ENCODE results near the gene SLC25A24. TPM values are rescaled to one million over a fixed set of nuclear protein-coding genes. Genes with fewer than 3 reads are reported as not detected.

Gene SLC25A24
- total RNA-seq, 1 experiment from 2014 or later: 23.6 TPM

DNA sequence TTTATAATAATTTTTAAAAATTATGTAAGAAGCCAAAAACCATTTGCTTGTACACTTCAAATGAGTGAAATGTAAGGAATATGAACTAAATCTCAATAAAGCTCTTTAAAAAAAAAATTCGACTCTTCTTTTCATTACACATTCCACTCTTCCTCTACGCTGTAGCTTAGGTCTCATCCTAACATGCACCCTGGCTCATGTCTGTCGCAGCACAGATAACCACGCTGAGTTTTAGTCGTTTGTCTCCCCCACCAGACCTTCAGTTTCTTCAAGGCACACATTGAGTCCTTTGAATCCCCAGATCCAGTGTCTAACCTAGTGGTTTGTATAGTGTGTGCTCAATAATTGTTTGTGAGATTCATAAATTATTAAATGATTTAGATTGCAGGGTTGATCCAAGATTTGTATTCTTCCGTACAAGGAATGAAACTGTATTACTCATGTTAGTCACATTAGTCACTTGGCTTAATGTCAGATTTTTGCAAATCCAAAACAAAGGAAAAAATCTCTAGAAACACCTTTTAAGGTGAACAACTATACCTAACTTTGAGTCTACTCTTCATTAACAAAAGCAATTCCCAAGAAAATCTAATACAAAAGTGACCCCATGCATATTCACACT lies 57.3 kb downstream of the SLC25A24 start:
- Histone ChIP-seq H3K4me1 (ENCODE audit: control insufficient read depth in 1 of 2, insufficient read depth in 2 of 2, low read length in 2 of 2) (no peaks in the 10 kb centered on the region), H3K27me3 (ENCODE audit: insufficient read depth, low read length) (no peaks in the 10 kb centered on the region), H2AFZ (ENCODE audit: low read depth, low read length, poor library complexity, severe bottlenecking) (no peak overlapping the region), H3K4me3 (replicated peaks in 1 of 2; ENCODE audit: low read depth in 1 of 2, low read length in 2 of 2) (no peak overlapping the region), H3K4me2 (ENCODE audit: low read length) (no peak overlapping the region), H4K20me1 (ENCODE audit: insufficient read depth) (no peaks in the 10 kb centered on the region), H3K27ac (ENCODE audit: low read depth, low read length) (no peak overlapping the region), H3K79me2 (ENCODE audit: insufficient read depth, low read length) (no peaks in the 10 kb centered on the region), H3K36me3 (ENCODE audit: control insufficient read depth in 1 of 2, insufficient read depth in 2 of 2, low read length in 2 of 2) (peaks cover 3% of the 10 kb centered on the region in 2 experiments; a peak in 1 of 4 replicates), H3K9ac (ENCODE audit: low read length) (no peak overlapping the region), H3K9me3 (ENCODE audit: control insufficient read depth in 1 of 2, insufficient read depth in 1 of 2, low read depth in 1 of 2, low read length in 2 of 2) (no peaks in the 10 kb centered on the region), H3K9me2 (ENCODE audit: insufficient read depth) (no peaks in the 10 kb centered on the region)
- intact Hi-C loops (cut with micrococcal nuclease): no loop called here
- ChIA-PET RAD21 (ENCODE audit: low non-redundant PET in 1 of 2, low total read pairs in 2 of 2, uncharacterized antibody in 2 of 2, unreplicated experiment in 2 of 2) (no interaction called here), POLR2A (no interaction called here), CTCF (no interaction called here)
- TF ChIP-seq, protein P1, sequence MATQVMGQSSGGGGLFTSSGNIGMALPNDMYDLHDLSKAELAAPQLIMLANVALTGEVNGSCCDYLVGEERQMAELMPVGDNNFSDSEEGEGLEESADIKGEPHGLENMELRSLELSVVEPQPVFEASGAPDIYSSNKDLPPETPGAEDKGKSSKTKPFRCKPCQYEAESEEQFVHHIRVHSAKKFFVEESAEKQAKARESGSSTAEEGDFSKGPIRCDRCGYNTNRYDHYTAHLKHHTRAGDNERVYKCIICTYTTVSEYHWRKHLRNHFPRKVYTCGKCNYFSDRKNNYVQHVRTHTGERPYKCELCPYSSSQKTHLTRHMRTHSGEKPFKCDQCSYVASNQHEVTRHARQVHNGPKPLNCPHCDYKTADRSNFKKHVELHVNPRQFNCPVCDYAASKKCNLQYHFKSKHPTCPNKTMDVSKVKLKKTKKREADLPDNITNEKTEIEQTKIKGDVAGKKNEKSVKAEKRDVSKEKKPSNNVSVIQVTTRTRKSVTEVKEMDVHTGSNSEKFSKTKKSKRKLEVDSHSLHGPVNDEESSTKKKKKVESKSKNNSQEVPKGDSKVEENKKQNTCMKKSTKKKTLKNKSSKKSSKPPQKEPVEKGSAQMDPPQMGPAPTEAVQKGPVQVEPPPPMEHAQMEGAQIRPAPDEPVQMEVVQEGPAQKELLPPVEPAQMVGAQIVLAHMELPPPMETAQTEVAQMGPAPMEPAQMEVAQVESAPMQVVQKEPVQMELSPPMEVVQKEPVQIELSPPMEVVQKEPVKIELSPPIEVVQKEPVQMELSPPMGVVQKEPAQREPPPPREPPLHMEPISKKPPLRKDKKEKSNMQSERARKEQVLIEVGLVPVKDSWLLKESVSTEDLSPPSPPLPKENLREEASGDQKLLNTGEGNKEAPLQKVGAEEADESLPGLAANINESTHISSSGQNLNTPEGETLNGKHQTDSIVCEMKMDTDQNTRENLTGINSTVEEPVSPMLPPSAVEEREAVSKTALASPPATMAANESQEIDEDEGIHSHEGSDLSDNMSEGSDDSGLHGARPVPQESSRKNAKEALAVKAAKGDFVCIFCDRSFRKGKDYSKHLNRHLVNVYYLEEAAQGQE (IDR thresholded peaks at IDR 0.05; ENCODE audit: low read depth): no peak
- TF ChIP-seq RAD21 (IDR thresholded peaks at IDR 0.05; ENCODE audit: low read depth) (no peak), SIN3A (IDR thresholded peaks at IDR 0.05; ENCODE audit: low read depth) (no peak), CEBPB (IDR thresholded peaks at IDR 0.05; ENCODE audit: low read depth) (no peak), POLR2AphosphoS5 (IDR thresholded peaks at IDR 0.05; ENCODE audit: low read depth, low read length) (no peak), ELF1 (IDR thresholded peaks at IDR 0.05; ENCODE audit: borderline replicate concordance, low read depth) (no peak), ZFX (IDR thresholded peaks at IDR 0.05) (no peak), EZH2 (IDR thresholded peaks at IDR 0.05) (no peak), EGR1 (IDR thresholded peaks at IDR 0.05; ENCODE audit: low read depth) (no peak), SRF (IDR thresholded peaks at IDR 0.05; ENCODE audit: low read depth) (no peak)
- TF ChIP-seq, protein P2, sequence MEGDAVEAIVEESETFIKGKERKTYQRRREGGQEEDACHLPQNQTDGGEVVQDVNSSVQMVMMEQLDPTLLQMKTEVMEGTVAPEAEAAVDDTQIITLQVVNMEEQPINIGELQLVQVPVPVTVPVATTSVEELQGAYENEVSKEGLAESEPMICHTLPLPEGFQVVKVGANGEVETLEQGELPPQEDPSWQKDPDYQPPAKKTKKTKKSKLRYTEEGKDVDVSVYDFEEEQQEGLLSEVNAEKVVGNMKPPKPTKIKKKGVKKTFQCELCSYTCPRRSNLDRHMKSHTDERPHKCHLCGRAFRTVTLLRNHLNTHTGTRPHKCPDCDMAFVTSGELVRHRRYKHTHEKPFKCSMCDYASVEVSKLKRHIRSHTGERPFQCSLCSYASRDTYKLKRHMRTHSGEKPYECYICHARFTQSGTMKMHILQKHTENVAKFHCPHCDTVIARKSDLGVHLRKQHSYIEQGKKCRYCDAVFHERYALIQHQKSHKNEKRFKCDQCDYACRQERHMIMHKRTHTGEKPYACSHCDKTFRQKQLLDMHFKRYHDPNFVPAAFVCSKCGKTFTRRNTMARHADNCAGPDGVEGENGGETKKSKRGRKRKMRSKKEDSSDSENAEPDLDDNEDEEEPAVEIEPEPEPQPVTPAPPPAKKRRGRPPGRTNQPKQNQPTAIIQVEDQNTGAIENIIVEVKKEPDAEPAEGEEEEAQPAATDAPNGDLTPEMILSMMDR (IDR thresholded peaks at IDR 0.05 in 2 of 3, conservative IDR thresholded peaks at IDR 0.05 in 1 of 3; ENCODE audit: borderline replicate concordance in 1 of 3, insufficient read depth in 1 of 3, low read depth in 2 of 3, low read length in 2 of 3): no peak
- DNase-seq (ENCODE audit: low read depth, low spot score): no peak
- no peak for ATAC-seq
- no TSS peak for BruUV-seq (replicated peaks)
